Cardiac muscle cell (in vitro differentiated cells and primary cell): ENCODE results near the gene SMAD7. TPM values are rescaled to one million over a fixed set of nuclear protein-coding genes. Genes with fewer than 3 reads are reported as not detected.

Source experiments
- DNase-seq, 2 donors: peaks; one replicate each; pipeline versions ENCODE4 v3.0.0 to v3.0.0-alpha.2; 2010 to 2017; ENCODE audit warnings: low read depth in 1 of 2, low spot score in 1 of 2
- H3K27ac ChIP-seq: fragments of 200-600 bp; sonication (generic); 2 replicates; pipeline ENCODE4 v1.5.1; 2016
- H3K27me3 ChIP-seq: fragments of 200-600 bp; sonication (generic); 2 replicates; pipeline ENCODE4 v1.6.0; 2016; ENCODE audit warnings: control low read depth
- H3K36me3 ChIP-seq: fragments of 200-600 bp; sonication (generic); 2 replicates; pipeline ENCODE4 v1.5.1; 2016; ENCODE audit warnings: control low read depth
- H3K4me1 ChIP-seq: fragments of 200-600 bp; sonication (generic); 2 replicates; pipeline ENCODE4 v1.8.1; 2017; ENCODE audit warnings: low read depth, mild to moderate bottlenecking, mixed run types
- H3K4me3 ChIP-seq: fragments of 200-600 bp; sonication (generic); 2 replicates; pipeline ENCODE4 v1.5.1; 2016; ENCODE audit warnings: mild to moderate bottlenecking
- H3K9me3 ChIP-seq: fragments of 200-600 bp; sonication (generic); 2 replicates; pipeline ENCODE4 v1.5.1; 2017; ENCODE audit warnings: low read depth, mild to moderate bottlenecking, control low read depth
- CTCF ChIP-seq: IDR thresholded peaks from 2 replicates; pipeline ENCODE4 v1.5.1; 2012; ENCODE audit warnings: low read depth, mild to moderate bottlenecking, low read length
- polyA plus RNA-seq: library from polyadenylated mRNA; unstranded; fragments of >200 nt; fragmentation: Nextera tagmentation; extraction: Ambion mirVana; gene quantifications from 2 replicates; pipeline ENCODE4 v1.2.1, GENCODE V29; 2016
- total RNA-seq: library from RNA; depleted of rRNA; stranded (reverse); fragments of >200 nt; gene quantifications from 2 replicates; pipeline ENCODE4 v1.2.3, GENCODE V29; 2016

Gene SMAD7
- total and polyA plus RNA-seq, 2 experiments from 2014 or later = 60.1 to 129 TPM

DNA sequence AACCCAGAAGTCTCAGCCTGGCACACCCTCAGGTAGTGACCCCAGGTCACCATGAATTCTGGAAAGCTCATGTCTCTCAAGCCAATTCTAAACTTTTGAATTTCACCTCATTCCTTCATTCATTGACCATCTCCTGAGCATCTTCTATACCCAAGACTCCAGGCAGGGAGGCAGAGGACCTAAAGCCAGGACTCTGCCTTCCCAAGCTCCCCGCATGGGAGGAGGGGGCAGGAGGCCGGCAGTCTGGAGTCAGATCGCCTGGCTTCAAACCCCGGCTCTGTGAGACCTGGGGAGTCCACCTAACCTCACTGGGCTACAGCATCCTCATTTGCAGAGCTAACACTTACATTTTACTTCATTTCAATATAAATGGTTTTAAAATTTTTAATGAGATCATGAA lies 59.0 kb downstream of the SMAD7 start:
- Histone ChIP-seq H3K27ac (no peak overlapping the region), H3K36me3 (no peaks in the 10 kb centered on the region), H3K4me1 (peaks cover 23% of the 10 kb centered on the region), H3K4me3 (no peak overlapping the region), H3K27me3 (no peaks in the 10 kb centered on the region), H3K9me3 (no peaks in the 10 kb centered on the region)
- DNase-seq = no peak
- TF ChIP-seq CTCF = no peak

DNA sequence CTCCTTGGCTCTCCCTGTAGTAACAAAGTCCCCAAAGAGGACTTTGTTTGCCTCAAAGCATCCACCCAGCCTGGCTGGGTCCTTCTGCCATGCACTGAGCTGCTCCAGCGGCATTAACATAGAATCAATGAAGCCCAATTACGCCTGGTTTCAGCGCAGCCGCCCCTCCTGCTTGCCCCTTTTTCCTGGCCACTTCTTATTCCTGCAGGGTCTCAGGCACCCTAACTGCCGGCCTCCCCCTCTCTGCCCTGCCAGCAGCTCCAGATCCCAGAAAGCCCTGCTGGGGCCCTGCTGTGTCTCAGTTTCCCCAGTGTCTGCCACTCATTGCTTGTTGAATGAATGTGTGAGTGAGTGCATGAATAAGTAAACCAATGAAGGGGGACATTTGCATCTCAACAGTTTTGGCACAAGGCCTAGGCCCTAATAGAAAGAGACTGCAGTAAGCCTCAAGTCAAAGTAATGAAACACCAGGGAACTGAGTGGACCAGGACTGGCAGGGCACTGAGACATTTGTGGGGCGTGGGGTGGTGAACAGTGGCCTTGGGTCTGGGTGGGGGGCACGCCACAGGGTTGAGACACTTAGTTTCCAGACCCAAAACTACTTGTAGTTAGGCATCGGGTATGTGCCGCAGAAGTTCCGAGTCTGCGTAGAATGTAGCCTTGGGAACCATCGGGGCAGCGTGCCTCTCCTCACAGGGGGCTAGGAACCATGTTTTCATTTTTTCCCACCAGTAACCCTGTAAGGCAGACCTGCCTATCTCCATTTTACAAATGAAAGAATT lies 60.6 kb downstream of the SMAD7 start:
- peak overlapping the region; percentile 40 for H3K27ac ChIP-seq
- no peak for TF ChIP-seq CTCF
- no peak for DNase-seq
- peaks cover 23% of the 10 kb centered on the region for H3K4me1 ChIP-seq
- no peak overlapping the region for H3K4me3 ChIP-seq
- H3K27me3 ChIP-seq = no peaks in the 10 kb centered on the region
- H3K9me3 ChIP-seq = no peaks in the 10 kb centered on the region
- H3K36me3 ChIP-seq = no peaks in the 10 kb centered on the region

DNA sequence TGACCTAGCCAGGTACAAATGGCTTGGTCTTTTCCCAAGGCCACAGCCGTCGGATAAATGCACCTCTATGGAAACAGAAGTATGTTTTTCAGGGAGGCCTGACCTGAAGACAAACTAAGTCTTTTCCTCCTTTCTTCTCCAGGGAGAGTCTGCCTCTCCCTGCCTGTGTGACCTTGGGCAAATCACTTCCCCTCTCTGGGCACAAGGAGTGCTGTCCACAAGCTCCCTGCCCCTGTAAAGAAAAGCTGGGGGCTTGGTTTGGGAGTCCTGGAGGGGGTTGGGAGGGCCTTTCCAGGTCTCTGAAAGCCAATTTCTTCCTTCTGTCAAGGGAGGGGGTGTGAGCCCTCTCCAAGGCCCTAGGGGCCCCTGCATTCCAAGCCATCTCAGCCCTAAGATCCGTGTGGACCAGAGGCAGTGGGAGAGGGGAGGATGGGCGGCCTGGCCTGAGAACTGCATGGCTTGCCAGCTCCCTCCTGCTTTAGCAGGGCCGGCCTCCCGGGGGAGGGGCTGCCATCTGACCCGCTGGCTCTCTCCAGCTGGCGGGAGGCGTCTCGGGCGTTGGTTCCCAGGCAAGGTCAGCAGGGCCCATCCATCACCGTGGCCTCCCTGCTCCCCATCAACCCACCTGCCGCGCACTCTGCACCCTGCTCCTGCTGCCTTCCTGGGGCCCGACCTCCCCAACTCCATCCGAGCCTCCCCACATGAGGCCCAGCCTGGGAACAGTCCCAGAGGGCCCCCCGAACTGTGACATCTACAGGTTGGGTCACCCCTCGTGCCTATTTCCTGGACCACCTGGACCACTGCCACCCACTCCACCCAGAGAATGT lies 61.4 kb downstream of the SMAD7 start:
- H3K9me3 ChIP-seq = no peaks in the 10 kb centered on the region
- no peaks in the 10 kb centered on the region for H3K27me3 ChIP-seq
- no peak for TF ChIP-seq CTCF
- no peaks in the 10 kb centered on the region for H3K36me3 ChIP-seq
- peak; percentile 61 to 84 for DNase-seq
- H3K27ac ChIP-seq = peak overlapping the region; percentile 40
- H3K4me1 ChIP-seq = peaks cover 23% of the 10 kb centered on the region
- no peak overlapping the region for H3K4me3 ChIP-seq

- Histone ChIP-seq H3K27me3 (no peaks in the 10 kb centered on the region), H3K4me3 (no peak overlapping the region), H3K4me1 (peaks cover 22% of the 10 kb centered on the region), H3K27ac (peak overlapping the region; percentile 34), H3K9me3 (no peaks in the 10 kb centered on the region), H3K36me3 (no peaks in the 10 kb centered on the region)
- DNase-seq = no peak
- TF ChIP-seq CTCF = no peak
These were observed 62.0 kb downstream of the SMAD7 start for GRCh38 chr18:48888773-48889080.

DNA sequence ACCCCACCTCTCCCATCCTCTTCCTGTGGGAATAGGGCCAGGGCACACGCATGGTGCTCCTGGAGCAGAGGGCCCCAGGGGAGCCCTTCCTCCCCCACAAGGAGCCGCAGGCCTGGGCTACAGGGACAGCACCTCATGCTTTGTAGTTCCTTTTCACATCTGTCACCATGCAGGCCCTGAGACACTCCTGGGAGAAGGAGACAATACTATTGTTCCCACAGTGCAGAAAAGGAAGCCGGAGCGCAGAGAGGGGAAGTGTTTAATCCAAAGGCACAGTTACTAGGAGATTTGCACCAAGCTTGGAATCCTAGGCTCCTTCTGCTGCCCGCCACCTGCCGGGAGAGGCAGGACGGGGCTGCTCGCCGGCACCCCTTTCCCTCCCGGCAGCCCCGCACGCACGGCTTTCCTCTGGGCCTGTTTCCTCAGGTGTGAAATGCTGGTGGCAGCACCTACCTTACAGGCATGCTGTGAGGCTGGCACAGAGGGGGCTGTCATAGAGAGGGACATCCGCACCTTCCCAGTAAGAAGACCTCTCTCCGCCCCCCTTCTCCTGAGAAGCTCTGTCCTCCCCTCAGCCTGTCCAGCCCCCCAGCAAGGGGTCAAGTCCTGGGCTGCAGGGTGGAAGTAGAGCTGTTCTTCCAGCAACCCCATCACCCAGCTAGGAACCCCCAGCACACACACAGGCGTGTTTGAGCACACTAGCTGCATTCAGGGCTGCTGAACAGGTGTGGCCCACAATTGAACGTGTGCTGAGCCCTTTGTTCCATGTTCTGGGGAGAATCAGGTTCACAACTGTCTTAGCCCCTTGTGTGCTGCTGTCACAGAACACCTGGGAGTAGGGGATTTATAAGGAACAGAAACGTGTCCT lies 62.6 kb downstream of the SMAD7 start:
- no peak overlapping the region for H3K27ac ChIP-seq
- peaks cover 16% of the 10 kb centered on the region for H3K4me1 ChIP-seq
- no peak for TF ChIP-seq CTCF
- DNase-seq = no peak
- H3K27me3 ChIP-seq = no peaks in the 10 kb centered on the region
- no peaks in the 10 kb centered on the region for H3K36me3 ChIP-seq
- no peaks in the 10 kb centered on the region for H3K9me3 ChIP-seq
- H3K4me3 ChIP-seq = no peak overlapping the region
